HEK293T (cell line): ENCODE results near the gene ANO4.

Experiments used
- BHLHE40 ChIP-seq: fragments of 450-650 bp; IDR thresholded peaks from 2 replicates; pipeline ENCODE4 v1.6.1; 2016; ENCODE audit warnings: mild to moderate bottlenecking, moderate library complexity, borderline replicate concordance
- CTBP1 ChIP-seq: fragments of 450-650 bp; IDR thresholded peaks from 2 replicates; pipeline ENCODE4 v1.6.1; 2016; ENCODE audit warnings: borderline replicate concordance
- ELF4 ChIP-seq: fragments of 450-650 bp; IDR thresholded peaks from 2 replicates; pipeline ENCODE4 v1.6.1; 2017; ENCODE audit warnings: antibody characterized with exemption
- FOXK2 ChIP-seq: fragments of 450-650 bp; IDR thresholded peaks from 2 replicates; pipeline ENCODE4 v1.6.1; 2016; ENCODE audit warnings: mild to moderate bottlenecking
- FOXM1 ChIP-seq: fragments of 450-650 bp; IDR thresholded peaks from 2 replicates; pipeline ENCODE4 v1.6.1; 2017; ENCODE audit warnings: mild to moderate bottlenecking, borderline replicate concordance
- HDGF ChIP-seq: fragments of 450-650 bp; IDR thresholded peaks from 2 replicates; pipeline ENCODE4 v1.6.1; 2017; ENCODE audit warnings: antibody characterized with exemption, borderline replicate concordance
- LEF1 ChIP-seq: fragments of 450-650 bp; IDR thresholded peaks from 2 replicates; pipeline ENCODE4 v1.6.1; 2017; ENCODE audit warnings: mild to moderate bottlenecking, borderline replicate concordance
- NFRKB ChIP-seq: fragments of 450-650 bp; IDR thresholded peaks from 2 replicates; pipeline ENCODE4 v1.6.1; 2016; ENCODE audit warnings: mild to moderate bottlenecking, moderate library complexity
- SP1 ChIP-seq: fragments of 450-650 bp; IDR thresholded peaks from 2 replicates; pipeline ENCODE4 v1.6.1; 2017
- TARDBP ChIP-seq: fragments of 450-650 bp; IDR thresholded peaks from 2 replicates; pipeline ENCODE4 v1.6.1; 2016
- ZNF384 ChIP-seq: fragments of 450-650 bp; IDR thresholded peaks from 2 replicates; pipeline ENCODE4 v1.6.1; 2016
- TF ChIP-seq, protein P1 (sequence below): fragments of 450-650 bp; IDR thresholded peaks from 2 replicates; pipeline ENCODE4 v1.6.1; 2016

DNA sequence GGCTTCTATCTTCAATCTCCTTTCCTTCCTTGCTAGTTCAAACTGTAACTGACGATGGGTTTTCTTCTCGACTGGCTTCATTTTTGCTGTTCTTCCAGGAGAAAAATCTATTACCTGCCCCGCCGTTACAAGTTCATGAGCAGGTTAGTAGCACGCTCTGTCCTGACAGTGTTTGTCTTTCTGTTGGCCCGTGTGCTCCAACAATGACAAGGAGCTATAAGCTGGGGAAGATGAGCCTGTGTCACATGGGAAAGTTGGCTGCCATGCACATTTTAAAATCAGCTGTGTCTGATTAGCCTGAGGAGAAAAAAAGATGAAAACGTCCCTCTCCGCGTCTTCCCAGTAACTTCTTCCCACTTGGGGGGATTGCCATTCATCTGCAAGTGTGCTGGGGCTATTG lies 180.2 kb downstream of the ANO4 start:
- TF ChIP-seq ELF4 (no peak), TARDBP (no peak), ZNF384 (no peak), SP1 (no peak), CTBP1 (no peak), FOXM1 (no peak), BHLHE40 (no peak), NFRKB (no peak), HDGF (no peak), LEF1 (no peak), FOXK2 (no peak)
- TF ChIP-seq, protein P1, sequence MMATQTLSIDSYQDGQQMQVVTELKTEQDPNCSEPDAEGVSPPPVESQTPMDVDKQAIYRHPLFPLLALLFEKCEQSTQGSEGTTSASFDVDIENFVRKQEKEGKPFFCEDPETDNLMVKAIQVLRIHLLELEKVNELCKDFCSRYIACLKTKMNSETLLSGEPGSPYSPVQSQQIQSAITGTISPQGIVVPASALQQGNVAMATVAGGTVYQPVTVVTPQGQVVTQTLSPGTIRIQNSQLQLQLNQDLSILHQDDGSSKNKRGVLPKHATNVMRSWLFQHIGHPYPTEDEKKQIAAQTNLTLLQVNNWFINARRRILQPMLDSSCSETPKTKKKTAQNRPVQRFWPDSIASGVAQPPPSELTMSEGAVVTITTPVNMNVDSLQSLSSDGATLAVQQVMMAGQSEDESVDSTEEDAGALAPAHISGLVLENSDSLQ = no peak
